Tibial artery (tissue), 4 donors: ENCODE measurements around the gene SDR42E1.

Experiments used
- DNase-seq, 2 donors: peaks; one replicate each; pipeline ENCODE4 v3.0.0-alpha.2; 2019
- H3K27ac ChIP-seq, 2 donors: fragments of 200-600 bp; sonication (generic) in 1 of 2; 1 replicate in 1 of 2; 2 replicates in 1 of 2; pipeline ENCODE4 v1.5.1; 2018 to 2019; ENCODE audit warnings: mild to moderate bottlenecking in 1 of 2
- H3K27me3 ChIP-seq, 2 donors: fragments of 200-600 bp; sonication (generic) in 1 of 2; one replicate each; pipeline versions ENCODE4 v1.5.1 to v1.6.0; 2016 to 2019
- H3K36me3 ChIP-seq, 3 donors: fragments of 200-600 bp; sonication (generic) in 2 of 3; one replicate each; pipeline ENCODE4 v1.5.1; 2016 to 2019; ENCODE audit warnings: mild to moderate bottlenecking in 2 of 3
- H3K4me1 ChIP-seq, 4 donors: fragments of 200-600 bp; sonication (generic) in 2 of 4; 1 replicate in 3 of 4; 2 replicates in 1 of 4; pipeline ENCODE4 v1.5.1; 2016 to 2019
- H3K4me3 ChIP-seq, 2 donors: fragments of 200-600 bp; sonication (generic) in 1 of 2; 1 replicate in 1 of 2; 2 replicates in 1 of 2; pipeline ENCODE4 v1.5.1; 2018 to 2019; ENCODE audit warnings: mild to moderate bottlenecking in 2 of 2
- H3K9me3 ChIP-seq, 3 donors: fragments of 200-600 bp; sonication (generic) in 1 of 3; one replicate each; pipeline ENCODE4 v1.5.1; 2016 to 2019
- intact Hi-C: fragments of 100-400 bp; cut with DNase I; formaldehyde crosslinking; loops from one replicate; pipeline ENCODE4 v1.15.0; 2023; ENCODE audit warnings: low total_unique reads
- TF ChIP-seq, protein P1 (sequence below), 2 experiments: fragments of 200-600 bp in 1 of 2; fragments of 450-650 bp in 1 of 2; IDR thresholded peaks; one replicate each; pipeline ENCODE4 v1.5.1; 2017 to 2019; ENCODE audit warnings: antibody characterized with exemption in 2 of 2, mild to moderate bottlenecking in 1 of 2, moderate library complexity in 1 of 2

SDR42E1 gene

DNA sequence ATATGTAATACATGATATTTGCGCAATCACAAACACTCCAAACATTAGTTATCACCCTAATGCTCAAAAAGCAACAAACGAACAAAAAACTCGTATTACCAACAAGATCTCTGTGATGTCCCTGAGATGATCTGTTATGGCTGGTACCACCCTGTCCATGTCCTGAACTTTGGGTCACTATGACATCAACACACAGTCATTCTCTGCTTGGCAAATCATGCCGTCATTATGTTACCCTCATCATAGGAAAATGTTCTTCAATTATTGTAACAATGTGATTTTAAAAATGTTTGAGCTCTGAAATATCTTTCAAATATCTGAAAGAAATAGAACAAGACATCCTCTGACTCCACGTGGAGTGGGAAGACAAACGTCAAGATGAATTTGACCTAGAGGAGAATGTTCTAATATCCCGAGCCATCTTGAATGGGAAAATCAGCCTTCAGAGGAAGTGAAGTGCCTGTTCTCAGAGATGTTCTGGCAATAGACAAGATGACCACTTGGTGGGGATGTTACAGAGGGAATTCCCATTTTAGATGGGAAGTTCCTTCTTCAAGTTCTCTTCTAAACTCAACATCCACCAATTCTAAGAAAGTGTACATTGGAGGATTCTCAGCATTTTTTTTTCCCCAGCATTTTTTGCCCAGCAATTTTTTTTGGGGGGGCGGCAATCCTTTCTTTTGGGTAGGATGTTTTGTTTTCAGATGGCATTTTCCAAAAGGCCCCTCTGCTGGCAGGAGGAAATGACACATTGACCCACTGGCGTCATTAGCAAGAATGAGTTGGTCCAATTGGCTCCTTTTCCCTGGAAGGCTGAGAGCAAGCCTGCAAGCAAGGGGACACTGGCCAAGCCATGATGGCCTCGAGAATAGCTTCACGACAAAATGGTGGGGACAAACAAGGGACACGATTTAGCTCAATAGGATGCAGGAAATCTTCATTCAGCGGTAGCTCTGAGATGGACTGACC lies 20.1 kb upstream of the SDR42E1 start:
- Histone ChIP-seq H3K9me3 (no peaks in the 10 kb centered on the region), H3K4me3 (no peak overlapping the region), H3K4me1 (no peaks in the 10 kb centered on the region), H3K27ac (no peak overlapping the region), H3K36me3 (no peaks in the 10 kb centered on the region), H3K27me3 (peaks cover 0 to 10% of the 10 kb centered on the region in 2 donors)
- no peak for DNase-seq
- TF ChIP-seq, protein P1, sequence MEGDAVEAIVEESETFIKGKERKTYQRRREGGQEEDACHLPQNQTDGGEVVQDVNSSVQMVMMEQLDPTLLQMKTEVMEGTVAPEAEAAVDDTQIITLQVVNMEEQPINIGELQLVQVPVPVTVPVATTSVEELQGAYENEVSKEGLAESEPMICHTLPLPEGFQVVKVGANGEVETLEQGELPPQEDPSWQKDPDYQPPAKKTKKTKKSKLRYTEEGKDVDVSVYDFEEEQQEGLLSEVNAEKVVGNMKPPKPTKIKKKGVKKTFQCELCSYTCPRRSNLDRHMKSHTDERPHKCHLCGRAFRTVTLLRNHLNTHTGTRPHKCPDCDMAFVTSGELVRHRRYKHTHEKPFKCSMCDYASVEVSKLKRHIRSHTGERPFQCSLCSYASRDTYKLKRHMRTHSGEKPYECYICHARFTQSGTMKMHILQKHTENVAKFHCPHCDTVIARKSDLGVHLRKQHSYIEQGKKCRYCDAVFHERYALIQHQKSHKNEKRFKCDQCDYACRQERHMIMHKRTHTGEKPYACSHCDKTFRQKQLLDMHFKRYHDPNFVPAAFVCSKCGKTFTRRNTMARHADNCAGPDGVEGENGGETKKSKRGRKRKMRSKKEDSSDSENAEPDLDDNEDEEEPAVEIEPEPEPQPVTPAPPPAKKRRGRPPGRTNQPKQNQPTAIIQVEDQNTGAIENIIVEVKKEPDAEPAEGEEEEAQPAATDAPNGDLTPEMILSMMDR (IDR thresholded peaks at IDR 0.05): peak; percentile 8 to 20
- intact Hi-C loops: no loop called here

DNA sequence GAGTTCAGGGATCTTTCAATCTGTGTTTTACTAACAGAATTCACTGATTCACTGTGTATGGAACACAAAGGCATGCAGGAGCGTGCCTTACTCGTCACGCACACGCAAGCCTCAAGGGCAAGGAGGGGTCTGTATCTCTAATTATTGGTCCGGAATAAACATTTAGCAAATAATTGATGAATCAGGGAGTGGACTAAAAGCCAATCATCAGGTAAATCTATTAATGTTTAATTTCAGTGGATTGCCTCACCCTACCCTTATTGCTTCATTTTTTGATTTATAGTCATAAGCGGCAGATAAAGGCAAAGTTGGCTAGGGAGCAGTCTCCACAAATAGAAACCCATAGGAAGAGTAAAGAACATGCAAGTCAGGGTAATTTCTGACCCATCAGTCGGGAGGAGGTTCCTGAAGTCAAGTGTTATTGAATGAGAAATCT lies 16.4 kb upstream of the SDR42E1 start:
- no peak for DNase-seq
- H3K4me3 ChIP-seq: no peak overlapping the region
- intact Hi-C loops: no loop called here
- TF ChIP-seq, protein P1 (IDR thresholded peaks at IDR 0.05): no peak
- H3K27ac ChIP-seq: no peak overlapping the region
- no peaks in the 10 kb centered on the region for H3K36me3 ChIP-seq
- H3K27me3 ChIP-seq: peaks cover 0 to 17% of the 10 kb centered on the region in 2 donors
- no peaks in the 10 kb centered on the region for H3K9me3 ChIP-seq
- H3K4me1 ChIP-seq: no peaks in the 10 kb centered on the region

DNA sequence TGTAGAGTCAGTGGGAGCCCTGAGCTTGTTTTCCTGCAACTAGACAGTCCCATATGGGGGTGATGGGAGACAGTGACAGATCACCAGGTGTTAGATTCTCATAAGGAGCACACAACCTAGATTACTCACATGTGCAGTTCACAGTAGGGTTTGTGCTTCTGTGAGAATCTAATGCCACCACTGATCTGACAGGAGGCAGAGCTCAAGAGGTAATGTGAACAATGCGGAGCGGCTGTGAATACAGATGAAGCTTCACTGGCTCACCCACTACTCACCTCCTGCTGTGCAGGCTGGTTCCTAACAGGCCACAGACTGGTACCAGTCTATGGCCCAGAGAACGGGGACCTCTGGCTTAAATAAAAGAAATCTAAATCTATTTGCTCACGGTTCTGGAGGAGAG lies 13.6 kb upstream of the SDR42E1 start:
- Histone ChIP-seq H3K9me3 (no peaks in the 10 kb centered on the region), H3K36me3 (no peaks in the 10 kb centered on the region), H3K27me3 (peaks cover 0 to 11% of the 10 kb centered on the region in 2 donors), H3K4me1 (no peaks in the 10 kb centered on the region), H3K27ac (no peak overlapping the region), H3K4me3 (no peak overlapping the region)
- no peak for DNase-seq
- intact Hi-C loops: no loop called here
- TF ChIP-seq, protein P1 (IDR thresholded peaks at IDR 0.05): no peak

DNA sequence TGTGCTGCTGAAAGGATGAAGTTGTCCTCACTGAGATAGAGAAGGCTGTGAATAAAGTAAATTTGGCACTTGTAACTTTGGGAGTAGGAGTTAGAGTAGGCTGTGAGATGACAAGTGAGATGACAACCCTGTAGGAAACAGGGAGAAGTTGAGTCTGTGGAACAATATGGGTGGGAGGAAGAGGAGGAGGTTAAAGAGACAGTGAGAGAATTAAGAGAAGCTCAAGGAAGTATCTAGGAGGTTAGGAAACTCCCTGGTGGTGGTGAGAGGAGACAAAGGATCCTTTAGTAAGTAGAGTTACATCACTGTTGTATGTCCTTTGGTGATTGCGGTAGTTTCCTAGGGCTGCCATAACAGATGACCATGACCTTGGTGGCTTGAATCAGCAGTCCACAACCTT lies 13.0 kb upstream of the SDR42E1 start:
- no peak for DNase-seq
- TF ChIP-seq, protein P1 (IDR thresholded peaks at IDR 0.05): no peak

DNA sequence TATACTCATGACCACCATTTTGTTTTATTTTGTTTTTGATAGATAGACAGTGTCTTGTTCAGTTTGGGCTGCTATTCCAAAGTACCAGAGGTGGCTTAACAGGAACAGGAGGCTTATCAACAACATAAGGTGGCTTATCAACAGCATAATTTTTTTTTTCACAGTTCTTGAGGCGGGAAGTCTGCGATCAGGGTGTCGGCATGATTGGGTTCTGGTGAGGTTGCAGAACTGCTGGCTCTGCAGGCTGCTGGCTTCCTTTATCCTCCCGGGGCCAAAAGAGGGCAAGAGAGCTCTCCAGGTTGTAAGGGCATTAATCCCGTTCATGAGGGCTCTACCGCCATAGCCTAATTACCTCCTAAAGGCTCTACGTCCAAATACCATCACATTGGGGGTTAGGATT lies 11.9 kb upstream of the SDR42E1 start:
- Histone ChIP-seq H3K4me3 (no peak overlapping the region), H3K4me1 (no peaks in the 10 kb centered on the region), H3K27ac (no peak overlapping the region), H3K27me3 (peaks cover 0 to 11% of the 10 kb centered on the region in 2 donors), H3K36me3 (no peaks in the 10 kb centered on the region), H3K9me3 (no peaks in the 10 kb centered on the region)
- intact Hi-C loops: no loop called here
- TF ChIP-seq, protein P1 (IDR thresholded peaks at IDR 0.05): no peak
- no peak for DNase-seq

More for the DNA sequence above, 13.0 kb upstream of the SDR42E1 start:
- Histone ChIP-seq H3K27me3 (peaks cover 0 to 11% of the 10 kb centered on the region in 2 donors), H3K36me3 (no peaks in the 10 kb centered on the region), H3K4me1 (no peaks in the 10 kb centered on the region), H3K4me3 (no peak overlapping the region), H3K27ac (no peak overlapping the region), H3K9me3 (no peaks in the 10 kb centered on the region)
- intact Hi-C loops: no loop called here
